NCI-H146 treated with DMSO at 0.1 percent for 48 hours (cell line): ENCODE data around the gene UBE2J2.

Source experiments
- DNase-seq: peaks from one replicate; lab custom pipeline; 2025; ENCODE audit not compliant: unreplicated experiment; lab: John Stamatoyannopoulos, UW

UBE2J2 gene

GRCh38 chr1:1296070-1297061, 22.7 kb upstream of the UBE2J2 start:
- no peak for DNase-seq

- DNase-seq: no peak
Measured at GRCh38 chr1:1295154-1295923, 21.7 kb upstream of the UBE2J2 start.

GRCh38 chr1:1294250-1294890, 20.7 kb upstream of the UBE2J2 start:
- DNase-seq: no peak

GRCh38 chr1:1293263-1294249, 19.9 kb upstream of the UBE2J2 start:
- DNase-seq: no peak

GRCh38 chr1:1292851-1293250, 19.2 kb upstream of the UBE2J2 start:
- no peak for DNase-seq

GRCh38 chr1:1292442-1292779, 18.8 kb upstream of the UBE2J2 start:
- no peak for DNase-seq

- DNase-seq: peak; percentile 16
Measured at GRCh38 chr1:1291548-1292441, 18.1 kb upstream of the UBE2J2 start.

GRCh38 chr1:1291023-1291528, 17.4 kb upstream of the UBE2J2 start:
- peak; percentile 23 for DNase-seq

GRCh38 chr1:1290238-1290731, 16.6 kb upstream of the UBE2J2 start:
- DNase-seq: no peak

GRCh38 chr1:1287288-1288110, 13.8 kb upstream of the UBE2J2 start:
- no peak for DNase-seq

GRCh38 chr1:1286313-1287261, 12.9 kb upstream of the UBE2J2 start:
- no peak for DNase-seq

GRCh38 chr1:1285611-1286311, 12.1 kb upstream of the UBE2J2 start:
- no peak for DNase-seq

- DNase-seq: no peak
Measured at GRCh38 chr1:1285102-1285571, 11.5 kb upstream of the UBE2J2 start.

GRCh38 chr1:1284221-1285101, 10.8 kb upstream of the UBE2J2 start:
- no peak for DNase-seq

GRCh38 chr1:1283821-1284220, 10.2 kb upstream of the UBE2J2 start:
- no peak for DNase-seq
